ENCODE data around the gene DYNC1LI2.

DNA sequence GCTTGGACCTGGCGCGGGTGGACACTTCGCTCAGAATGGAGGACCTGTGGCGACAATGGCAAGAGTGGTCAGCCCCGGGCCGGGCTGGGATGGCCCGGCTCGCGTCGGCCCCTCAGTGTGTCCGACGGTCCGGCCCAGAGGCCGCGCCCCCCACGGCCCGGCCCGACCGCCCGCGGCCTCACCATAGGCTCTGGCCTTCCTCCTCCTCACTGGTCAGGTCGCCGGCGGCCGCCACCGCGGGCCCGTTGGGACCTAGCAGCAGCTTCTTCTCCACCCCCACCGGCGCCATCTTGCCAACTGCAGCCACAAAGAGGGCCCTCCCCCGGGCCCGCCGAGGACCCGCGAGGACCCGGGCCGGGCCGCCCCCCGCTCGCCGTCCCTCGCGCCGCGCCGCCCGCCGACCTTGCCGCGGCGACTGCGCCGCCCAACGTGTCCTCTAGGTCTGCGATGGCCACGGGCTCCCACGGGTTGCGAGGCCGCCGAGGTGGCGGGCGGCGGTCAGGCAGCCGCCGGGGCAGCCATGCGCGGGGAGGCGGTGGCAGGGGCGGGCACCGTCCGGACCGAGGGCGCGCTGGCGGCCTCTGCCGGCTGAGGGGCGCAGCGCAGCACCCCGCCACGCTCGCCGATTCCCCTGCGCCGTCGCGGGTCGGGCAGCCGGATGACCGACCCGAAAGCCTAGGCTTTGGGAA lies at the start of gene DYNC1LI2:
- TF ChIP-seq, protein P1, sequence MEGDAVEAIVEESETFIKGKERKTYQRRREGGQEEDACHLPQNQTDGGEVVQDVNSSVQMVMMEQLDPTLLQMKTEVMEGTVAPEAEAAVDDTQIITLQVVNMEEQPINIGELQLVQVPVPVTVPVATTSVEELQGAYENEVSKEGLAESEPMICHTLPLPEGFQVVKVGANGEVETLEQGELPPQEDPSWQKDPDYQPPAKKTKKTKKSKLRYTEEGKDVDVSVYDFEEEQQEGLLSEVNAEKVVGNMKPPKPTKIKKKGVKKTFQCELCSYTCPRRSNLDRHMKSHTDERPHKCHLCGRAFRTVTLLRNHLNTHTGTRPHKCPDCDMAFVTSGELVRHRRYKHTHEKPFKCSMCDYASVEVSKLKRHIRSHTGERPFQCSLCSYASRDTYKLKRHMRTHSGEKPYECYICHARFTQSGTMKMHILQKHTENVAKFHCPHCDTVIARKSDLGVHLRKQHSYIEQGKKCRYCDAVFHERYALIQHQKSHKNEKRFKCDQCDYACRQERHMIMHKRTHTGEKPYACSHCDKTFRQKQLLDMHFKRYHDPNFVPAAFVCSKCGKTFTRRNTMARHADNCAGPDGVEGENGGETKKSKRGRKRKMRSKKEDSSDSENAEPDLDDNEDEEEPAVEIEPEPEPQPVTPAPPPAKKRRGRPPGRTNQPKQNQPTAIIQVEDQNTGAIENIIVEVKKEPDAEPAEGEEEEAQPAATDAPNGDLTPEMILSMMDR (IDR thresholded peaks at IDR 0.05; ENCODE audit: low read depth, low read length, poor library complexity, severe bottlenecking) = peak; percentile 69
- TF ChIP-seq EZH2phosphoT487 (IDR thresholded peaks at IDR 0.05; ENCODE audit: borderline replicate concordance, low read length) = no peak
